ENCODE measurements around the gene S100A12. TPM values are rescaled to one million over a fixed set of nuclear protein-coding genes. Genes with fewer than 3 reads are reported as not detected.

The S100A12 gene
- total RNA-seq, 1 donor from 2014 or later = not detected

GRCh38 chr1:153358691-153358975, 16.8 kb downstream of the S100A12 start:
- TF ChIP-seq, protein P1, sequence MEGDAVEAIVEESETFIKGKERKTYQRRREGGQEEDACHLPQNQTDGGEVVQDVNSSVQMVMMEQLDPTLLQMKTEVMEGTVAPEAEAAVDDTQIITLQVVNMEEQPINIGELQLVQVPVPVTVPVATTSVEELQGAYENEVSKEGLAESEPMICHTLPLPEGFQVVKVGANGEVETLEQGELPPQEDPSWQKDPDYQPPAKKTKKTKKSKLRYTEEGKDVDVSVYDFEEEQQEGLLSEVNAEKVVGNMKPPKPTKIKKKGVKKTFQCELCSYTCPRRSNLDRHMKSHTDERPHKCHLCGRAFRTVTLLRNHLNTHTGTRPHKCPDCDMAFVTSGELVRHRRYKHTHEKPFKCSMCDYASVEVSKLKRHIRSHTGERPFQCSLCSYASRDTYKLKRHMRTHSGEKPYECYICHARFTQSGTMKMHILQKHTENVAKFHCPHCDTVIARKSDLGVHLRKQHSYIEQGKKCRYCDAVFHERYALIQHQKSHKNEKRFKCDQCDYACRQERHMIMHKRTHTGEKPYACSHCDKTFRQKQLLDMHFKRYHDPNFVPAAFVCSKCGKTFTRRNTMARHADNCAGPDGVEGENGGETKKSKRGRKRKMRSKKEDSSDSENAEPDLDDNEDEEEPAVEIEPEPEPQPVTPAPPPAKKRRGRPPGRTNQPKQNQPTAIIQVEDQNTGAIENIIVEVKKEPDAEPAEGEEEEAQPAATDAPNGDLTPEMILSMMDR (IDR thresholded peaks at IDR 0.05; ENCODE audit: insufficient read depth, low read length, poor library complexity, severe bottlenecking) = no peak
- no peaks in the 10 kb centered on the region for H3K27me3 ChIP-seq (ENCODE audit: control insufficient read depth, insufficient read depth, low read length)
- H3K36me3 ChIP-seq (ENCODE audit: control insufficient read depth, insufficient read depth, low read length) = no peaks in the 10 kb centered on the region
- no peak for DNase-seq (ENCODE audit: low read depth)
- H3K4me3 ChIP-seq (ENCODE audit: low read depth, low read length) = no peak overlapping the region

GRCh38 chr1:153357853-153358690, 17.3 kb downstream of the S100A12 start, which contains the start of gene S100A9:
TSS of gene S100A9 (plus strand) at chr1:153357854. CDS start at chr1:153358284, 430 bp downstream.
- no peak for DNase-seq (ENCODE audit: low read depth)
- H3K36me3 ChIP-seq (ENCODE audit: control insufficient read depth, insufficient read depth, low read length) = no peaks in the 10 kb centered on the region
- no peak within 1 kb of the TSS for H3K4me3 ChIP-seq (ENCODE audit: low read depth, low read length)
- H3K27me3 ChIP-seq (ENCODE audit: control insufficient read depth, insufficient read depth, low read length) = no peaks in the 10 kb centered on the region
- TF ChIP-seq, protein P1 (IDR thresholded peaks at IDR 0.05; ENCODE audit: insufficient read depth, low read length, poor library complexity, severe bottlenecking) = no peak

DNA sequence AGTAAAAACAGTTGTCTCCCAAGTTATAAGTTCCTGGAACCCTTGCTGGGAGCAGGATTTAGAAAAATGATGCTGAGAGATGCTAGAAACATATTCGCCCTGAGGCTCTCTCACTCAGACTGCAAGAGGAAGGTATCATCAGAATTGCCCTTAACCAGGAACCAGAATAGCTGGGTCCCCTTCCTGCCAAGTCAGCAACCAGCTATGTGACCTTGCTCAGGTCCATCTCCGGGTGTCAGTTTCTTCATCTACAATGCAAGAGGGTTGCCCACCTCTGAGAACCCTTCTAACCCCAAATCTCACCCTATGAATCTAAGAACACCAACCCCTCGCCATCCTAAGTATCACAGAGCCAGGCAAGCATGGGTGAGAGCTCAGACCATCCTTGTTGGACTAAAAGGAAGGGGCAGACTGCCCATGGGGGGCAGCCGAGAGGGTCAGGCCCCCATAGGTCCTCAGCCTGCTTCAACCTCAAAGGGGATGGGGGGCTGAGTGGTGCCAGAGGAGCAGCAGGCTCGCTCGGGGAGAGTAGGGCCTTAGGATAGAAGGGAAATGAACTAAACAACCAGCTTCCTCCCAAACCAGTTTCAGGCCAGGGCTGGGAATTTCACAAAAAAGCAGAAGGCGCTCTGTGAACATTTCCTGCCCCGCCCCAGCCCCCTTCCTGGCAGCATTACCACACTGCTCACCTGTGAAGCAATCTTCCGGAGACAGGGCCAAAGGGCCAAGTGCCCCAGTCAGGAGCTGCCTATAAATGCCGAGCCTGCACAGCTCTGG, 18.2 kb downstream of the S100A12 start:
- DNase-seq (ENCODE audit: low read depth) = no peak
- Histone ChIP-seq H3K27me3 (ENCODE audit: control insufficient read depth, insufficient read depth, low read length) (no peaks in the 10 kb centered on the region), H3K36me3 (ENCODE audit: control insufficient read depth, insufficient read depth, low read length) (no peaks in the 10 kb centered on the region), H3K4me3 (ENCODE audit: low read depth, low read length) (no peak overlapping the region)
- TF ChIP-seq, protein P1 (IDR thresholded peaks at IDR 0.05; ENCODE audit: insufficient read depth, low read length, poor library complexity, severe bottlenecking) = no peak

DNA sequence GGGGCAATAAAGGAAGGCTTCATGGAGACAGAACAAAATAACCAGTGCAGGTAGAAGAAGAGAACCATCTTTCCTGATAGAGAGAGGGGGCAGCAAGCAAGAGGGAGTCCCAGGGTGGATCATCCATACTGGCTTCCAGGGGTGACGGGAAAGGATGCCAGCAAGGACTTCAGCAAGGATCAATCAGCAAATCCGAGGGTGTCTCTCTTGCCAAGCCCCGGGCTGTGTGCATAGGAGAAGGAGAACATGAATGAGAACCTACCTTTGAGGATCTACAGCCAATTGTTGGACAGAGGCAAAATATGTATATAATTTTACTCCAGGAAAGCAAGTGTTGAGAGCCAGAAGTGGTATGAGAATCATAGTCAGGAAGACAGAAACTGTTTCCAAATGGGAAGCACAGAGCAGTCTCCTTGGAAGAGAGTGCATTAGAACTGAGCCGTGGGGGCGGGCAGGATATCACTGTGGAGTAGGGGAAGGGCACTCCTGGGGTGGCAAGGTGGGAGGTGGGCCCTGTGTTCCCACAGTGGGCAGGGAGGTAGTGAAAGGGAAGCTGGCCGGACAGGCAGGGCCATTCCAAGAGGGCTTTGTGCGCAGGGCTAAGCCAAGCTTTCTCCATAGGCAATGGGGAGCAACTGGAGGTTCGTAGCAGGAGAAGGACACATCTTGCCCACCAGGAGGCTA, 18.9 kb downstream of the S100A12 start:
- Histone ChIP-seq H3K4me3 (ENCODE audit: low read depth, low read length) (no peak overlapping the region), H3K27me3 (ENCODE audit: control insufficient read depth, insufficient read depth, low read length) (no peaks in the 10 kb centered on the region), H3K36me3 (ENCODE audit: control insufficient read depth, insufficient read depth, low read length) (no peaks in the 10 kb centered on the region)
- no peak for DNase-seq (ENCODE audit: low read depth)
- TF ChIP-seq, protein P1 (IDR thresholded peaks at IDR 0.05; ENCODE audit: insufficient read depth, low read length, poor library complexity, severe bottlenecking) = no peak

DNA sequence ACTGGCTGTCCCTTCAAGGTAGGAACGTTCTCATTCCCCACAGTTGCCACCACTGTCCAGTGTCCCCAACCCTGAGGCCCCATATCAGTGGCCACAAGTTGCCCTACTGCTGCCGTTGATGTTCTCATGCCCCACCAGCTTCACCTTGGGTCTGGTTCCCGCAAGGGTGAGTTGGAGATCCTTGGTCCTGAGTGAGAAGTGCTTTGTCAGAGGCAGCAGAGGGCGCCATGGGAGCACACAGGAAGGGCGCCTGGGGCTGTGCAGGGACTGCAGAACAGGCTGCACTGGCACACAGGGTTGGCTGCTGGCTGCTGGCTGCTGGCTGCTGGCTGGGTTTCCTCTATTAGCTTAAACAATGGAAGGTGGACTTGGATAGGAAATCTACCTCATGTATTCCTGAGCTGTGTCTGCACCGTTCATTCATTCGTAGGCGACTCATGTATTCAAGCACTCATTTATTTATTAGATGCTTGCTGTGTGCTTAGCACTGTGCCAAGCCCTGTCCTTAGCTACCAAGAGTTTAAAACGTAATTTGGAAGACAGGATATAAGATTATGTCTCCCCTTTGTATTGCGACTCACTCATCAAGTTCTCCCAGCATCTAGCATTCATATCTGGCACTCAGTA, 19.9 kb downstream of the S100A12 start:
- Histone ChIP-seq H3K4me3 (ENCODE audit: low read depth, low read length) (no peak overlapping the region), H3K27me3 (ENCODE audit: control insufficient read depth, insufficient read depth, low read length) (no peaks in the 10 kb centered on the region), H3K36me3 (ENCODE audit: control insufficient read depth, insufficient read depth, low read length) (no peaks in the 10 kb centered on the region)
- TF ChIP-seq, protein P1 (IDR thresholded peaks at IDR 0.05; ENCODE audit: insufficient read depth, low read length, poor library complexity, severe bottlenecking) = peak; percentile 47
- no peak for DNase-seq (ENCODE audit: low read depth)
